Measurements from ENCODE around the gene IGFBP7.

DNA sequence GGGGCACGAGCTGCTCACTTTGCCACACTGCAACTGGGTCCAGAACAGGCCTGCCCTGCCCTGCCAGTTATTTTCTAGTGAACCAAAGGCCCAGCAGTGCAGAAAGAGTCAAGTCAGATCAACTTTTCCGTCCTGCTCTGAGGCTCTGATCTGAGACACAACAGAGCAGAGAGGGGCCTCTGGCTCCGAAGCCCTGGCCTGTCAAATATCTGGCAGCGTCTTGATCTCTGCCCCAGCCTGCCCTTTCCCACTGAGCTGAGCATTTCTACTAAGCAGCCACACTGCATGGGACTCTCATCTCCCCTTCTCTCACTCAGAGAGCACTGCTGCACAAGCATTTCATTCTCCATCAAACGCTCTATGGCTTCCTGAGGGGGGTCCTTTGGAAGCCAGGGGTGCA is 11.8 kb downstream of the IGFBP7 start:
- TF ChIP-seq CTCF (IDR thresholded peaks at IDR 0.05) (no peak), POLR2A (IDR thresholded peaks at IDR 0.05) (no peak)
